ENCODE data around the gene ALDH1L2.
A peak's percentile ranks its signal among the peaks of the same experiment; 100 is the strongest.

Gene ALDH1L2

GRCh38 chr12:105084251-105085250 lies at the start of gene ALDH1L2:
Gene ALDH1L2, minus strand, starts transcription at chr12:105084458. Its CDS starts 22 bp downstream, at chr12:105084436.
- H3K4me3 ChIP-seq (ENCODE audit: low read depth, low read length), result peak within 1 kb of the TSS; percentile 66
- TF ChIP-seq CTCF (IDR thresholded peaks at IDR 0.05; ENCODE audit: borderline replicate concordance, insufficient read depth, low read depth, low read length), result no peak

GRCh38 chr12:105120551-105120950 lies 36.3 kb upstream of the ALDH1L2 start:
- TF ChIP-seq CTCF (IDR thresholded peaks at IDR 0.05; ENCODE audit: borderline replicate concordance, insufficient read depth, low read depth, low read length), result no peak
- no peak overlapping the region for H3K4me3 ChIP-seq (ENCODE audit: low read depth, low read length)

GRCh38 chr12:105116969-105117368 lies 32.7 kb upstream of the ALDH1L2 start:
- TF ChIP-seq CTCF (IDR thresholded peaks at IDR 0.05; ENCODE audit: borderline replicate concordance, insufficient read depth, low read depth, low read length), result no peak
- no peak overlapping the region for H3K4me3 ChIP-seq (ENCODE audit: low read depth, low read length)

GRCh38 chr12:105113094-105113493 lies 28.8 kb upstream of the ALDH1L2 start:
- no peak for TF ChIP-seq CTCF (IDR thresholded peaks at IDR 0.05; ENCODE audit: borderline replicate concordance, insufficient read depth, low read depth, low read length)
- no peak overlapping the region for H3K4me3 ChIP-seq (ENCODE audit: low read depth, low read length)

GRCh38 chr12:105110851-105111250 lies 26.6 kb upstream of the ALDH1L2 start:
- H3K4me3 ChIP-seq (ENCODE audit: low read depth, low read length), result no peak overlapping the region
- TF ChIP-seq CTCF (IDR thresholded peaks at IDR 0.05; ENCODE audit: borderline replicate concordance, insufficient read depth, low read depth, low read length), result no peak

GRCh38 chr12:105109465-105110212 lies 25.4 kb upstream of the ALDH1L2 start:
- no peak for TF ChIP-seq CTCF (IDR thresholded peaks at IDR 0.05; ENCODE audit: borderline replicate concordance, insufficient read depth, low read depth, low read length)
- H3K4me3 ChIP-seq (ENCODE audit: low read depth, low read length), result peak overlapping the region; percentile 99
